GM18951 (cell line): ENCODE results near the gene HMSD.

Experiments
- POLR2A ChIP-seq: IDR thresholded peaks from 4 replicates; pipeline ENCODE4 v1.6.1; 2011; ENCODE audit warnings: mild to moderate bottlenecking; ENCODE audit not compliant: insufficient read length, insufficient read depth; ENCODE audit errors: extremely low read depth
- in situ Hi-C: fragments of 300-500 bp; cut with MboI; formaldehyde crosslinking; loops from one replicate; pipeline ENCODE4 v1.12.0; 2022; ENCODE audit warnings: low sequenced_read_pairs, mixed read lengths, inconsistent platforms; ENCODE audit not compliant: unreplicated experiment

Gene HMSD

GRCh38 chr18:63982361-63982760 lies 33.3 kb downstream of the HMSD start:
- in situ Hi-C loops, result no loop called here
- TF ChIP-seq POLR2A, result no peak

- in situ Hi-C loops, result no loop called here
- no peak for TF ChIP-seq POLR2A
Observed at GRCh38 chr18:63986885-63987284, 37.8 kb downstream of the HMSD start.

GRCh38 chr18:63987743-63988142 lies 38.6 kb downstream of the HMSD start:
- in situ Hi-C loops, result no loop called here
- no peak for TF ChIP-seq POLR2A

- in situ Hi-C loops, result no loop called here
Observed at GRCh38 chr18:63992751-63993150, 43.6 kb downstream of the HMSD start.

GRCh38 chr18:63994783-63995399 lies 45.8 kb downstream of the HMSD start:
- no peak for TF ChIP-seq POLR2A
- in situ Hi-C loops, result no loop called here

More at GRCh38 chr18:63992751-63993150, 43.6 kb downstream of the HMSD start:
- TF ChIP-seq POLR2A, result no peak

GRCh38 chr18:63997041-63997440 lies 47.9 kb downstream of the HMSD start:
- no peak for TF ChIP-seq POLR2A
- in situ Hi-C loops, result no loop called here

GRCh38 chr18:63997606-63998005 lies 48.5 kb downstream of the HMSD start:
- in situ Hi-C loops, result no loop called here
- TF ChIP-seq POLR2A, result no peak

- in situ Hi-C loops, result no loop called here
- TF ChIP-seq POLR2A, result no peak
Observed at GRCh38 chr18:63999871-64000270, 50.8 kb downstream of the HMSD start.

GRCh38 chr18:64002581-64002980 lies 53.5 kb downstream of the HMSD start:
- in situ Hi-C loops, result no loop called here
- no peak for TF ChIP-seq POLR2A

GRCh38 chr18:64009305-64009704 lies 60.2 kb downstream of the HMSD start:
- in situ Hi-C loops, result no loop called here

More at GRCh38 chr18:64009305-64009704, 60.2 kb downstream of the HMSD start:
- no peak for TF ChIP-seq POLR2A
